SH-SY5Y (cell line): ENCODE results near the gene SLC35F6.

Source experiments
- GATA2 ChIP-seq: IDR thresholded peaks from 2 replicates; pipeline ENCODE4 v1.6.1; 2011; ENCODE audit warnings: mild to moderate bottlenecking, low read depth, low read length
- GATA3 ChIP-seq: IDR thresholded peaks from 2 replicates; pipeline ENCODE4 v1.6.1; 2011; ENCODE audit warnings: low read depth, mild to moderate bottlenecking, low read length, moderate library complexity

GRCh38 chr2:26735097-26735496, 29.0 kb upstream of the SLC35F6 start:
- TF ChIP-seq GATA3 (no peak), GATA2 (no peak)
